Measurements from ENCODE around the gene SCD. TPM values are rescaled to one million over a fixed set of nuclear protein-coding genes. Genes with fewer than 3 reads are reported as not detected.

SCD gene
- total RNA-seq, 2 donors from 2014 or later: 159 to 513 TPM

DNA sequence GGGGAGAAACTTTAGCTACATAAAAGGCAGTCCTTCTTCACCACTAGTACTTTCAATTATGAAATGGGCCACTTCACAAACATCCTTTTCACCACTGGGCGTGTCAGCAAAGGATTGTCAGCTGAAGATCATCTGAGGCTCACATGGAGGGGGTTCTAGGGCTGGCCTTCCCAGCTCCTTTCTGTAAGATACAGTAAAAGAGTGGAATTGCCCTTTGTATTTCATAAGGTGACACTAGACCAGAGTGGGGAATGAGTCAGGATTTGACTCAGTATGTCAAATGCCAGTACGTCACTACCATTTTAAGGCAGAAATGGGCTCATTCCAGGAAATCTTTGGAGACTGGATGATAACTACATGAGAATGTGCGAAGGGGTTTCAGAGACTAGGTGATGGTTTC is 39.3 kb upstream of the SCD start:
- Histone ChIP-seq H3K27me3 (no peaks in the 10 kb centered on the region), H3K9me3 (no peaks in the 10 kb centered on the region), H3K36me3 (no peaks in the 10 kb centered on the region), H3K27ac (no peak overlapping the region), H3K4me1 (no peaks in the 10 kb centered on the region), H3K4me3 (no peak overlapping the region), H3K9ac (ENCODE audit: low read depth in 2 of 2, low read length in 2 of 2) (no peak overlapping the region)
- intact Hi-C loops (cut with DNase I): no loop called here
- TF ChIP-seq, protein P1, sequence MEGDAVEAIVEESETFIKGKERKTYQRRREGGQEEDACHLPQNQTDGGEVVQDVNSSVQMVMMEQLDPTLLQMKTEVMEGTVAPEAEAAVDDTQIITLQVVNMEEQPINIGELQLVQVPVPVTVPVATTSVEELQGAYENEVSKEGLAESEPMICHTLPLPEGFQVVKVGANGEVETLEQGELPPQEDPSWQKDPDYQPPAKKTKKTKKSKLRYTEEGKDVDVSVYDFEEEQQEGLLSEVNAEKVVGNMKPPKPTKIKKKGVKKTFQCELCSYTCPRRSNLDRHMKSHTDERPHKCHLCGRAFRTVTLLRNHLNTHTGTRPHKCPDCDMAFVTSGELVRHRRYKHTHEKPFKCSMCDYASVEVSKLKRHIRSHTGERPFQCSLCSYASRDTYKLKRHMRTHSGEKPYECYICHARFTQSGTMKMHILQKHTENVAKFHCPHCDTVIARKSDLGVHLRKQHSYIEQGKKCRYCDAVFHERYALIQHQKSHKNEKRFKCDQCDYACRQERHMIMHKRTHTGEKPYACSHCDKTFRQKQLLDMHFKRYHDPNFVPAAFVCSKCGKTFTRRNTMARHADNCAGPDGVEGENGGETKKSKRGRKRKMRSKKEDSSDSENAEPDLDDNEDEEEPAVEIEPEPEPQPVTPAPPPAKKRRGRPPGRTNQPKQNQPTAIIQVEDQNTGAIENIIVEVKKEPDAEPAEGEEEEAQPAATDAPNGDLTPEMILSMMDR (IDR thresholded peaks at IDR 0.05): no peak
- DNase-seq: no peak

GRCh38 chr10:100311298-100311697 is 35.7 kb upstream of the SCD start:
- Histone ChIP-seq H3K9me3 (no peaks in the 10 kb centered on the region), H3K27me3 (no peaks in the 10 kb centered on the region), H3K4me3 (no peak overlapping the region), H3K4me1 (no peaks in the 10 kb centered on the region), H3K36me3 (no peaks in the 10 kb centered on the region), H3K9ac (ENCODE audit: low read depth in 2 of 2, low read length in 2 of 2) (no peak overlapping the region), H3K27ac (no peak overlapping the region)
- TF ChIP-seq, protein P1 (IDR thresholded peaks at IDR 0.05): no peak
- intact Hi-C loops (cut with DNase I): no loop called here
- DNase-seq: no peak

- Histone ChIP-seq H3K4me1 (no peaks in the 10 kb centered on the region), H3K36me3 (no peaks in the 10 kb centered on the region), H3K4me3 (no peak overlapping the region), H3K27me3 (no peaks in the 10 kb centered on the region), H3K27ac (no peak overlapping the region), H3K9me3 (no peaks in the 10 kb centered on the region), H3K9ac (ENCODE audit: low read depth in 2 of 2, low read length in 2 of 2) (no peak overlapping the region)
- no peak for DNase-seq
- TF ChIP-seq, protein P1 (IDR thresholded peaks at IDR 0.05): no peak
- intact Hi-C loops (cut with DNase I): no loop called here
These were observed 31.4 kb upstream of the SCD start for GRCh38 chr10:100315615-100316014.

DNA sequence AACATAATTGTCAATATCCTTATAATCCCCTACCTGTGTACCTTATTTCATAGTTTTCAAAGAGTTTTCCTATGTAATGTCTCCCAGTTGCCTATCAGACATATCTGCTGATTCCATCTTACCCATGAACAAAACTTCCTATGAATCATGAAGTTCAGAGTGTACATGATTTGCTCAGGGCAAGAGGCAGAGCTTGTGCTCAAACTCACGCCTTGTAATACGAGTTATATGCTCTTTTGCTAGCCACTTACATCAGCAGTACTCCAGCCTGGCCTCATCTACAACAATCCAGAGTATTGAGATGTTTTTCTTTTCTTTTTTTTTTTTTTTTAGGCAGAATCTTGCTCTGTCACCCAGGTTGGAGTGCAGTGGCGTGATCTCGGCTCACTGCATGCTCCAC is 28.8 kb upstream of the SCD start:
- no peaks in the 10 kb centered on the region for H3K4me1 ChIP-seq
- H3K9ac ChIP-seq (ENCODE audit: low read depth in 2 of 2, low read length in 2 of 2): no peak overlapping the region
- H3K27me3 ChIP-seq: no peaks in the 10 kb centered on the region
- no peaks in the 10 kb centered on the region for H3K9me3 ChIP-seq
- H3K4me3 ChIP-seq: no peak overlapping the region
- H3K36me3 ChIP-seq: no peaks in the 10 kb centered on the region
- no peak for DNase-seq
- TF ChIP-seq, protein P1 (IDR thresholded peaks at IDR 0.05): no peak
- no peak overlapping the region for H3K27ac ChIP-seq
- intact Hi-C loops (cut with DNase I): no loop called here

GRCh38 chr10:100319707-100320402 is 27.2 kb upstream of the SCD start:
- H3K9me3 ChIP-seq: no peaks in the 10 kb centered on the region
- no peak overlapping the region for H3K9ac ChIP-seq (ENCODE audit: low read depth in 2 of 2, low read length in 2 of 2)

More at GRCh38 chr10:100319707-100320402, 27.2 kb upstream of the SCD start:
- H3K27me3 ChIP-seq: no peaks in the 10 kb centered on the region
- no peak for DNase-seq
- no peaks in the 10 kb centered on the region for H3K36me3 ChIP-seq
- no peak overlapping the region for H3K4me3 ChIP-seq
- TF ChIP-seq, protein P1 (IDR thresholded peaks at IDR 0.05): no peak
- intact Hi-C loops (cut with DNase I): no loop called here
- no peak overlapping the region for H3K27ac ChIP-seq
- no peaks in the 10 kb centered on the region for H3K4me1 ChIP-seq

Measured in colonic mucosa (tissue), 4 donors.